ENCODE data around the gene MON2. TPM values are rescaled to one million over a fixed set of nuclear protein-coding genes. Genes with fewer than 3 reads are reported as not detected.

MON2 gene
- total and polyA plus RNA-seq, 2 of the 8 experiments (the other 6 are each of a cell fraction or from before 2014, with no cell fraction given) = 3.8 to 21.8 TPM

- H4K5ac ChIP-seq (ENCODE audit: insufficient read length, low read depth, low read length) = no peak overlapping the region
- no peak overlapping the region for H3K9ac ChIP-seq (replicated peaks in 1 of 4; ENCODE audit: extremely low read depth in 1 of 4, low read depth in 3 of 4, low read length in 3 of 4)
- H3K23ac ChIP-seq (ENCODE audit: insufficient read length) = no peak overlapping the region
- H3K9me3 ChIP-seq (ENCODE audit: insufficient read depth in 2 of 2, low read depth in 1 of 2, low read length in 1 of 2) = peaks cover 0 to 11% of the 10 kb centered on the region in 2 experiments; a peak in 2 of 4 replicates
- H3K23me2 ChIP-seq (ENCODE audit: low read depth, low read length) = no peaks in the 10 kb centered on the region
- H3K79me2 ChIP-seq (ENCODE audit: control insufficient read depth in 1 of 2, insufficient read depth in 2 of 2, low read length in 2 of 2) = no peaks in the 10 kb centered on the region
- H4K91ac ChIP-seq (replicated peaks; ENCODE audit: insufficient read length, low read length) = no peak overlapping the region
- no peak overlapping the region for H3K18ac ChIP-seq (ENCODE audit: extremely low read depth, low read length)
- no peak overlapping the region for H2BK120ac ChIP-seq (replicated peaks; ENCODE audit: low read depth, low read length)
- no peaks in the 10 kb centered on the region for H3K27me3 ChIP-seq (replicated peaks in 1 of 4; ENCODE audit: control insufficient read depth in 3 of 4, extremely low read depth in 1 of 4, insufficient read depth in 3 of 4, low read length in 3 of 4)
- H3K4me1 ChIP-seq (replicated peaks in 1 of 4; ENCODE audit: control insufficient read depth in 3 of 4, insufficient read depth in 4 of 4, low read length in 3 of 4) = no peaks in the 10 kb centered on the region
- H3K4ac ChIP-seq (replicated peaks; ENCODE audit: insufficient read length, low read depth, low read length) = no peak overlapping the region
- H3K4me2 ChIP-seq (ENCODE audit: insufficient read depth in 1 of 2, low read depth in 2 of 2, low read length in 2 of 2) = no peak overlapping the region
- FAIRE-seq (no peak), DNase-seq (ENCODE audit: low read depth in 1 of 2, low spot score in 2 of 2) (no peak)
- H2BK20ac ChIP-seq (ENCODE audit: low read length) = no peak overlapping the region
- no peak for TF ChIP-seq KDM5A (IDR thresholded peaks at IDR 0.05; ENCODE audit: low read length)
- TF ChIP-seq E2F6 (IDR thresholded peaks at IDR 0.05) = no peak
- TF ChIP-seq ZNF274 (IDR thresholded peaks at IDR 0.05; ENCODE audit: borderline replicate concordance, extremely low read depth, low read length) = no peak
- TF ChIP-seq SP1 (IDR thresholded peaks at IDR 0.05; ENCODE audit: low read depth, low read length) = no peak
- no peak for TF ChIP-seq HDAC6 (IDR thresholded peaks at IDR 0.05; ENCODE audit: low read depth, low read length)
- TF ChIP-seq CBX5 (IDR thresholded peaks at IDR 0.05; ENCODE audit: low read depth, low read length) = no peak
- no peak for TF ChIP-seq FOSL1 (IDR thresholded peaks at IDR 0.05; ENCODE audit: insufficient read depth, low read depth, low read length)
- TF ChIP-seq CTBP2 (IDR thresholded peaks at IDR 0.05; ENCODE audit: borderline replicate concordance, insufficient read depth, insufficient read length, low read length) = no peak
- TF ChIP-seq CHD2 (IDR thresholded peaks at IDR 0.05; ENCODE audit: low read length) = no peak
- TF ChIP-seq BCL11A (IDR thresholded peaks at IDR 0.05; ENCODE audit: low read depth in 2 of 2, low read length in 2 of 2) = no peak
- TF ChIP-seq, protein P1, sequence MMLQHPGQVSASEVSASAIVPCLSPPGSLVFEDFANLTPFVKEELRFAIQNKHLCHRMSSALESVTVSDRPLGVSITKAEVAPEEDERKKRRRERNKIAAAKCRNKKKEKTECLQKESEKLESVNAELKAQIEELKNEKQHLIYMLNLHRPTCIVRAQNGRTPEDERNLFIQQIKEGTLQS (IDR thresholded peaks at IDR 0.05; ENCODE audit: insufficient read depth, low read depth, low read length) = no peak
- no peak for TF ChIP-seq CBX8 (IDR thresholded peaks at IDR 0.05; ENCODE audit: borderline replicate concordance, low read depth, low read length)
- no peak for TF ChIP-seq TEAD4 (IDR thresholded peaks at IDR 0.05; ENCODE audit: low read depth, low read length)
- ChIA-PET POLR2A (ENCODE audit: partially characterized antibody) (no interaction called here), CTCF (ENCODE audit: partially characterized antibody) (interaction anchor here (0.5 to 2.7 kb wide), 2 partner anchors 10 to 22 kb away, joined by 4 to 15 read pairs; no protein-coding TSS in a partner anchor)
- no peak overlapping the region for H3K27ac ChIP-seq (ENCODE audit: low read depth, low read length)
- no peak overlapping the region for H2AFZ ChIP-seq (ENCODE audit: low read length)
- H4K8ac ChIP-seq (ENCODE audit: extremely low read depth, insufficient read depth, low read length) = no peak overlapping the region
- no peak overlapping the region for H2AK5ac ChIP-seq (ENCODE audit: low read depth, low read length)
- no peak overlapping the region for H3K56ac ChIP-seq (replicated peaks; ENCODE audit: insufficient read length, low read depth, low read length)
- H3K79me1 ChIP-seq (ENCODE audit: low read depth, low read length) = no peaks in the 10 kb centered on the region
- H3K4me3 ChIP-seq (ENCODE audit: extremely low read depth in 1 of 4, insufficient read depth in 2 of 4, low read depth in 3 of 4, low read length in 4 of 4) = no peak overlapping the region
- H4K20me1 ChIP-seq (replicated peaks in 1 of 2; ENCODE audit: control insufficient read depth in 1 of 2, insufficient read depth in 2 of 2, low read length in 2 of 2) = no peaks in the 10 kb centered on the region
- no peak overlapping the region for H2BK15ac ChIP-seq (ENCODE audit: low read length)
- H2BK5ac ChIP-seq (ENCODE audit: low read depth, low read length) = no peak overlapping the region
- no peak overlapping the region for H3K14ac ChIP-seq (ENCODE audit: insufficient read length)
- no peak overlapping the region for H2BK12ac ChIP-seq (ENCODE audit: low read depth, low read length)
- H3K36me3 ChIP-seq (ENCODE audit: control insufficient read depth in 2 of 4, insufficient read depth in 4 of 4, low read length in 3 of 4) = no peaks in the 10 kb centered on the region
These were observed 6.7 kb upstream of the MON2 start for GRCh38 chr12:62459976-62460375.
